SK-N-SH (cell line): ENCODE data around the gene AUTS2. TPM values are rescaled to one million over a fixed set of nuclear protein-coding genes. Genes with fewer than 3 reads are reported as not detected.

Experiments used
- CTCF ChIA-PET: fragments of 300-600, 350-600 bp; formaldehyde crosslinking; extraction: SDS; loops from one replicate; lab custom pipeline; 2021; lab: Yijun Ruan, JAX
- POLR2A ChIA-PET: fragments of 350-600 bp; sonication (Branson Sonifier 250); formaldehyde crosslinking; extraction: SDS; loops from one replicate; lab custom pipeline; 2020; ENCODE audit warnings: antibody characterized with exemption, inconsistent platforms; lab: Yijun Ruan, JAX
- DNase-seq: peaks from one replicate; pipeline ENCODE4 v3.0.0; 2012
- H2AFZ ChIP-seq: fragments of 200-600 bp; sonication (generic); 2 replicates; pipeline ENCODE4 v1.8.1; 2016; ENCODE audit warnings: antibody characterized with exemption, mild to moderate bottlenecking, low read depth
- H3F3A ChIP-seq: fragments of 200-600 bp; sonication (generic); replicated peaks from 2 replicates; pipeline ENCODE3; 2016; ENCODE audit warnings: antibody characterized with exemption, mild to moderate bottlenecking; ENCODE audit not compliant: insufficient read depth
- H3K27ac ChIP-seq, 2 experiments: fragments of 200-500 bp in 1 of 2; fragments of 200-600 bp in 1 of 2; sonication (Bioruptor generic) in 1 of 2; sonication (generic), shearing (Covaris generic) in 1 of 2; 2 replicates each; pipeline versions ENCODE4 v1.5.1 to v1.6.1; 2014 to 2016; ENCODE audit warnings: low read depth in 2 of 2, inconsistent platforms in 1 of 2, low read length in 1 of 2, mild to moderate bottlenecking in 1 of 2, mixed read lengths in 1 of 2
- H3K27me3 ChIP-seq: fragments of 200-600 bp; sonication (generic), shearing (Covaris generic); 2 replicates; pipeline ENCODE4 v1.6.1; 2016; ENCODE audit warnings: mixed run types; ENCODE audit not compliant: insufficient read depth
- H3K36me3 ChIP-seq, 2 experiments: fragments of 200-500 bp in 1 of 2; fragments of 200-600 bp in 1 of 2; sonication (Bioruptor generic) in 1 of 2; sonication (generic) in 1 of 2; replicated peaks in 1 of 2; 2 replicates each; pipeline versions ENCODE3 to v1.5.1; 2014 to 2016; ENCODE audit warnings: low read length in 1 of 2, mild to moderate bottlenecking in 1 of 2; ENCODE audit not compliant: insufficient read depth in 2 of 2, control insufficient read depth in 1 of 2
- H3K4me1 ChIP-seq, 2 experiments: fragments of 200-500 bp in 1 of 2; fragments of 200-600 bp in 1 of 2; sonication (Bioruptor generic) in 1 of 2; sonication (generic), shearing (Covaris generic) in 1 of 2; 2 replicates each; pipeline versions ENCODE4 v1.5.1 to v1.6.1; 2014 to 2016; ENCODE audit warnings: low read depth in 1 of 2, low read length in 1 of 2, mixed run types in 1 of 2; ENCODE audit not compliant: insufficient read depth in 2 of 2, control insufficient read depth in 1 of 2
- H3K4me2 ChIP-seq: fragments of 200-600 bp; sonication (generic), shearing (Covaris generic); 2 replicates; pipeline ENCODE4 v1.6.1; 2017; ENCODE audit warnings: mixed run types
- H3K4me3 ChIP-seq, 2 experiments: fragments of 200-500 bp in 1 of 2; fragments of 200-600 bp in 1 of 2; sonication (Bioruptor generic) in 1 of 2; sonication (generic), shearing (Covaris generic) in 1 of 2; 2 replicates each; pipeline versions ENCODE4 v1.5.1 to v1.8.1; 2014 to 2016; ENCODE audit warnings: low read depth in 2 of 2, inconsistent platforms in 1 of 2, low read length in 1 of 2, mild to moderate bottlenecking in 1 of 2, mixed read lengths in 1 of 2, moderate library complexity in 1 of 2
- H3K79me2 ChIP-seq: fragments of 200-600 bp; sonication (generic); 2 replicates; pipeline ENCODE4 v1.8.1; 2017; ENCODE audit warnings: mild to moderate bottlenecking; ENCODE audit not compliant: insufficient read depth
- H3K9ac ChIP-seq: fragments of 200-600 bp; sonication (generic); 2 replicates; pipeline ENCODE4 v1.6.1; 2017; ENCODE audit warnings: mixed run types
- H3K9me2 ChIP-seq: fragments of 200-600 bp; sonication (generic); 2 replicates; pipeline ENCODE4 v1.6.1; 2017; ENCODE audit warnings: mixed run types
- H3K9me3 ChIP-seq: fragments of 200-600 bp; sonication (generic); 2 replicates; pipeline ENCODE4 v1.6.1; 2017; ENCODE audit warnings: mixed run types, mild to moderate bottlenecking, moderate library complexity
- H4K20me1 ChIP-seq: fragments of 200-600 bp; sonication (generic); 2 replicates; pipeline ENCODE4 v1.6.1; 2017; ENCODE audit warnings: mild to moderate bottlenecking, mixed run types; ENCODE audit not compliant: insufficient read depth
- CHD2 ChIP-seq: fragments of 150-350 bp; IDR thresholded peaks from 2 replicates; pipeline ENCODE4 v1.6.1; 2018; ENCODE audit warnings: low read length; ENCODE audit not compliant: partially characterized antibody
- EP300 ChIP-seq, 2 experiments: IDR thresholded peaks; 2 replicates each; pipeline versions ENCODE4 v1.4.0 to v1.6.1; 2012; ENCODE audit warnings: borderline replicate concordance in 1 of 2, low read depth in 1 of 2, low read length in 1 of 2
- FOSL2 ChIP-seq: IDR thresholded peaks from 2 replicates; pipeline ENCODE4 v1.4.0; 2012; ENCODE audit warnings: low read depth, mild to moderate bottlenecking, moderate library complexity, borderline replicate concordance
- FOXM1 ChIP-seq: IDR thresholded peaks from 2 replicates; pipeline ENCODE4 v1.4.0; 2012; ENCODE audit warnings: low read depth, mild to moderate bottlenecking
- GABPA ChIP-seq: IDR thresholded peaks from 2 replicates; pipeline ENCODE4 v1.4.0; 2012; ENCODE audit warnings: low read depth, mild to moderate bottlenecking
- MEF2A ChIP-seq: IDR thresholded peaks from 2 replicates; pipeline ENCODE4 v1.4.0; 2012; ENCODE audit warnings: low read depth, borderline replicate concordance
- SMC3 ChIP-seq: IDR thresholded peaks from 2 replicates; pipeline ENCODE4 v1.6.1; 2012; ENCODE audit warnings: low read depth, low read length, improper control_type of control experiment
- WGBS: methylation state at CpG from one replicate; pipeline ENCODE4 v1.1.6; 2017; ENCODE audit warnings: low lambda C conversion rate; 5-methylcytosine and 5-hydroxymethylcytosine counted together
- polyA plus RNA-seq, 3 experiments: library from polyadenylated mRNA; depleted of rRNA; stranded (reverse); fragments of >200 nt; gene quantifications; 2 replicates each; pipeline ENCODE4 v1.2.3, GENCODE V29; 2012
- TF ChIP-seq, protein P1 (sequence below): IDR thresholded peaks from 2 replicates; pipeline ENCODE4; 2012

The AUTS2 gene
- polyA plus RNA-seq, 1 of the 3 experiments (the other 2 are of a cell fraction), result 15.6 TPM

DNA sequence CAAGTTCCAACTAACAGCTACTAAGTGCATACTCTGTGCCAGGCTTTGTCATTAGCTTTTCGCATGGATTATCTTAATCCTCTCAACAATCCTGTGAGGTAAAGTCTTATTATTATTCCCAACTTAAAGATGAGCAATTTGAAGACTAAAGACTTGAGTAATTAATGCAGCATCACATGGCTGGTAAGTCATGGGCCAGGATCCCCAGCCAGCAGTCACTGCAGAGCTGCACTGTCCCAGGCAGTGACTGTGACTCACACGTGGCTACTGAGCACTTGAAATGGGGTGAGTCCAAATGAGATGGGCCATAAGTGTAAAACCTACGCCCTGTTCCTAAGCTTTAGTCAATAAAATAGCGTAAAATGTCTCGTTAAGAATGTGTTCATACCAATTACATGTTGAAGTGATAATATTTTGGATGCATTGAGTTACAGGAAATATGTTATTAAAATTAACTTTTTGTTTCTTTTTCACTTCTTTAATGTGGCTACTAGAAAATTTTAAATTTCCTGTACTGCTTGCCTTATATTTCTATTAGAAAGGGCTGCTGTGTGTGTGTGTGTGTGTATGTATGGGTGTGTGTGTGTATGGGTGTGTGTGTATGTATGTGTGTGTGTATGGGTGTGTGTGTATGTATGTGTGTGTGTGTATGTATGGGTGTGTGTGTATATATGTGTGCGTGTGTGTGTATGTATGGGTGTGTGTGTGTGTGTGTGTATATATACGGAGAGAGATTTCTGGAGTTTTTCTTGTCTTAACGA is 756.3 kb downstream of the AUTS2 start:
- peak; percentile 27 for DNase-seq
- H4K20me1 ChIP-seq, result no peaks in the 10 kb centered on the region
- no peak overlapping the region for H2AFZ ChIP-seq
- H3K36me3 ChIP-seq, result no peaks in the 10 kb centered on the region
- CTCF ChIA-PET, result interaction anchor here (1.3 to 3.8 kb wide), 4 partner anchors 11 to 344 kb away, joined by 3 to 9 read pairs (median 5); no protein-coding TSS in a partner anchor
- H3K4me2 ChIP-seq, result no peak overlapping the region
- no peaks in the 10 kb centered on the region for H3K9me2 ChIP-seq
- no peaks in the 10 kb centered on the region for H3F3A ChIP-seq
- no peak overlapping the region for H3K9ac ChIP-seq
- H3K9me3 ChIP-seq, result no peaks in the 10 kb centered on the region
- POLR2A ChIA-PET, result no interaction called here
- peaks cover 0 to 46% of the 10 kb centered on the region in 2 experiments; a peak in 3 of 4 replicates for H3K4me1 ChIP-seq
- H3K27me3 ChIP-seq, result no peaks in the 10 kb centered on the region
- WGBS, result 83% methylated on average over 8 of the region's 8 CpGs
- no peak overlapping the region for H3K4me3 ChIP-seq
- H3K79me2 ChIP-seq, result no peaks in the 10 kb centered on the region
- TF ChIP-seq FOXM1, result no peak
- TF ChIP-seq GABPA, result no peak
- TF ChIP-seq, all 33 proteins: peak for 0
- H3K27ac ChIP-seq, result peak overlapping the region; percentile 30 to 93; a peak in 3 of 4 replicates

DNA sequence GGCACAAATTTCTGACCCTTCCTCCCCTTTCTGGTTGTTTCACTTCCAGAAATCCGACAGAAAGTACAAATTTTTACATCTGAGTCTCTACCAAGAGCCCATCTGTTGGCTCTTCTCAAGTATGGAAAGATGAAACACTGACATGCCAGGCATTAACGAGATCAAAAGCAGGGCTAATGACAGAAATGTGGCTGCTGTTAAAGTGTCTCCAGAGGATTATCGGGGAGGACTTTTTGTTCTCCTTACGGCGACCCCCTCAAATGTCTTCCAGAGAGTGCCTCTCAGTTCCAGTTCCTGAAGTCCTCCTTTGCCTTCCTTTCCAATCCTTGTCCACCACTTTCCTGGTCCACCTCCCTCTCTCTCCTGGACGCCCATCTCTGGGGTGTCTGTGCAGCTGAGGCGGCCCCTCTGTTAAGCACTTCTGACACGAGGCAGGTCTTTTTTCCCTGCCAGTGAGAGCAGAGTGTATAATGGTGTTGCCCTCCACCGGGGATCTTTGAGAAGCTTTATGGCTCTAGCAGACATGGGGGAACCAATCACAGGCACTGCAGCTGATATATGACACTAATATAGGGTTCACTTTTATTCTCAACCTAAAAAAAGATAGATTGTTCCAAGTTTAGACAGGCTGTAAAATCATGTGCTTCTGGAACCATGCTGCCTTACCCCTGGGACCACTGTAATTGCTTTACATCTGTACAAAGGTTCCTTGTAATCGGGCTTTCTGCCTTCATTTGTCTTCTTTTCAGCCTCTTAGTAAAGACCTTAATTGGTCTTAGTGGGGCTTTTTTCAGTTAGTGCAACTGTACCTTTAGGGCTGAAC is 757.1 kb downstream of the AUTS2 start:
- no peaks in the 10 kb centered on the region for H3K9me2 ChIP-seq
- H3K4me1 ChIP-seq, result peaks cover 0 to 46% of the 10 kb centered on the region in 2 experiments; a peak in 3 of 4 replicates
- H3K27me3 ChIP-seq, result no peaks in the 10 kb centered on the region
- no peak overlapping the region for H3K4me3 ChIP-seq
- no peak overlapping the region for H3K9ac ChIP-seq
- POLR2A ChIA-PET, result no interaction called here
- peak overlapping the region in 1 of 2 experiments; percentile 93; a peak in 2 of 4 replicates for H3K27ac ChIP-seq
- no peaks in the 10 kb centered on the region for H3K79me2 ChIP-seq
- CTCF ChIA-PET, result interaction anchor here (3.8 kb wide), 1 partner anchor 343 kb away, joined by 9 read pairs; no protein-coding TSS in a partner anchor
- no peaks in the 10 kb centered on the region for H3K9me3 ChIP-seq
- H2AFZ ChIP-seq, result no peak overlapping the region
- H3K36me3 ChIP-seq, result no peaks in the 10 kb centered on the region
- no peak overlapping the region for H3K4me2 ChIP-seq
- H3F3A ChIP-seq, result no peaks in the 10 kb centered on the region
- 87% methylated on average over 10 of the region's 10 CpGs for WGBS
- TF ChIP-seq GABPA (no peak), SMC3 (no peak), FOSL2 (no peak), CHD2 (no peak), EP300 (IDR thresholded peaks at IDR 0.05; ENCODE audit: borderline replicate concordance in 1 of 2, low read depth in 1 of 2, low read length in 1 of 2) (no peak), MEF2A (no peak)
- TF ChIP-seq, protein P1, sequence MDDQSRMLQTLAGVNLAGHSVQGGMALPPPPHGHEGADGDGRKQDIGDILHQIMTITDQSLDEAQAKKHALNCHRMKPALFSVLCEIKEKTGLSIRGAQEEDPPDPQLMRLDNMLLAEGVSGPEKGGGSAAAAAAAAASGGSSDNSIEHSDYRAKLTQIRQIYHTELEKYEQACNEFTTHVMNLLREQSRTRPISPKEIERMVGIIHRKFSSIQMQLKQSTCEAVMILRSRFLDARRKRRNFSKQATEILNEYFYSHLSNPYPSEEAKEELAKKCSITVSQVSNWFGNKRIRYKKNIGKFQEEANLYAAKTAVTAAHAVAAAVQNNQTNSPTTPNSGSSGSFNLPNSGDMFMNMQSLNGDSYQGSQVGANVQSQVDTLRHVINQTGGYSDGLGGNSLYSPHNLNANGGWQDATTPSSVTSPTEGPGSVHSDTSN, result no peak
- no peak for DNase-seq
- no peaks in the 10 kb centered on the region for H4K20me1 ChIP-seq
